Endothelial cell (in vitro differentiated cells): ENCODE data around the gene RBP2. TPM values are rescaled to one million over a fixed set of nuclear protein-coding genes. Genes with fewer than 3 reads are reported as not detected.

Experiments used
- DNase-seq: peaks from one replicate; pipeline ENCODE4 v3.0.0; 2021; ENCODE audit warnings: low spot score
- H3K27ac Mint-ChIP-seq: one replicate; pipeline ENCODE4 v1.8.0; 2021; ENCODE audit warnings: mixed read lengths, inconsistent platforms; ENCODE audit not compliant: unreplicated experiment
- H3K27me3 Mint-ChIP-seq: one replicate; pipeline ENCODE4 v1.8.0; 2021; ENCODE audit warnings: mild to moderate bottlenecking, moderate library complexity, mixed read lengths, inconsistent platforms; ENCODE audit not compliant: unreplicated experiment
- H3K36me3 Mint-ChIP-seq: one replicate; pipeline ENCODE4 v1.8.0; 2021; ENCODE audit warnings: mild to moderate bottlenecking, low read depth, mixed read lengths, inconsistent platforms; ENCODE audit not compliant: unreplicated experiment
- H3K4me1 Mint-ChIP-seq: one replicate; pipeline ENCODE4 v1.8.0; 2021; ENCODE audit warnings: mild to moderate bottlenecking, mixed read lengths, inconsistent platforms; ENCODE audit not compliant: unreplicated experiment
- H3K4me3 Mint-ChIP-seq: one replicate; pipeline ENCODE4 v1.8.0; 2021; ENCODE audit warnings: mild to moderate bottlenecking, mixed read lengths, inconsistent platforms; ENCODE audit not compliant: unreplicated experiment
- H3K9me3 Mint-ChIP-seq: one replicate; pipeline ENCODE4 v1.8.0; 2021; ENCODE audit warnings: mixed read lengths, inconsistent platforms; ENCODE audit not compliant: unreplicated experiment
- total RNA-seq: library from RNA; stranded (reverse); fragmentation: NEBNext Ultra II Directional; extraction: Animal tissue kit (Norgen Biotek cat#: 25700); gene quantifications from one replicate; pipeline ENCODE4 v1.2.1, GENCODE V29; 2021; ENCODE audit not compliant: unreplicated experiment
- TF ChIP-seq, protein P1 (sequence below): fragments of 200-600 bp; sonication (generic); IDR thresholded peaks from one replicate; pipeline ENCODE4 v1.5.0; 2021; ENCODE audit warnings: antibody characterized with exemption; ENCODE audit not compliant: unreplicated experiment

RBP2 gene
- total RNA-seq, 1 donor from 2014 or later: not detected

DNA sequence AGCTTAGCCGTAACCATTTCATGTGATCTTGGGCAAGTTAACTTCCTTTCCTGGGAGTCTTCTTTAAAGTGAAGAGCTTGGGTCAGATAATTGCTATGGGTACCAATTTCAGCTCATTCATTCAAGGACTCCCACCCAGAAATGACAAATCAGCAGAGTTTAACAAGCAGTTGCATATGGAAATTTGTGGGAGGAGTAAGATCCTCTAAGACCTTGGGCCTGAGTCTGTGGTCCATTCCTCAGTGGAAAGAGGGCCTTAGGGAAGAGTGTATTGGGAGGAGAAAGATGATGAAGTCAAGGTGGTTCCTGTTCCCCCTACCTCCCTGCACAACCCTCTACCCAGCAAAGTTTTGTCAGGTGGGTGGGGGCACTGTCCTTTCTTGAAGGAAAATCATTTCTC, 42.1 kb downstream of the RBP2 start:
- peaks cover 3% of the 10 kb centered on the region for H3K27me3 Mint-ChIP-seq
- H3K4me1 Mint-ChIP-seq: peaks cover 11% of the 10 kb centered on the region
- no peaks in the 10 kb centered on the region for H3K9me3 Mint-ChIP-seq
- no peaks in the 10 kb centered on the region for H3K36me3 Mint-ChIP-seq
- TF ChIP-seq, protein P1, sequence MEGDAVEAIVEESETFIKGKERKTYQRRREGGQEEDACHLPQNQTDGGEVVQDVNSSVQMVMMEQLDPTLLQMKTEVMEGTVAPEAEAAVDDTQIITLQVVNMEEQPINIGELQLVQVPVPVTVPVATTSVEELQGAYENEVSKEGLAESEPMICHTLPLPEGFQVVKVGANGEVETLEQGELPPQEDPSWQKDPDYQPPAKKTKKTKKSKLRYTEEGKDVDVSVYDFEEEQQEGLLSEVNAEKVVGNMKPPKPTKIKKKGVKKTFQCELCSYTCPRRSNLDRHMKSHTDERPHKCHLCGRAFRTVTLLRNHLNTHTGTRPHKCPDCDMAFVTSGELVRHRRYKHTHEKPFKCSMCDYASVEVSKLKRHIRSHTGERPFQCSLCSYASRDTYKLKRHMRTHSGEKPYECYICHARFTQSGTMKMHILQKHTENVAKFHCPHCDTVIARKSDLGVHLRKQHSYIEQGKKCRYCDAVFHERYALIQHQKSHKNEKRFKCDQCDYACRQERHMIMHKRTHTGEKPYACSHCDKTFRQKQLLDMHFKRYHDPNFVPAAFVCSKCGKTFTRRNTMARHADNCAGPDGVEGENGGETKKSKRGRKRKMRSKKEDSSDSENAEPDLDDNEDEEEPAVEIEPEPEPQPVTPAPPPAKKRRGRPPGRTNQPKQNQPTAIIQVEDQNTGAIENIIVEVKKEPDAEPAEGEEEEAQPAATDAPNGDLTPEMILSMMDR: no peak
- no peak for DNase-seq
- H3K27ac Mint-ChIP-seq: peak overlapping the region; percentile 33
- no peak overlapping the region for H3K4me3 Mint-ChIP-seq

DNA sequence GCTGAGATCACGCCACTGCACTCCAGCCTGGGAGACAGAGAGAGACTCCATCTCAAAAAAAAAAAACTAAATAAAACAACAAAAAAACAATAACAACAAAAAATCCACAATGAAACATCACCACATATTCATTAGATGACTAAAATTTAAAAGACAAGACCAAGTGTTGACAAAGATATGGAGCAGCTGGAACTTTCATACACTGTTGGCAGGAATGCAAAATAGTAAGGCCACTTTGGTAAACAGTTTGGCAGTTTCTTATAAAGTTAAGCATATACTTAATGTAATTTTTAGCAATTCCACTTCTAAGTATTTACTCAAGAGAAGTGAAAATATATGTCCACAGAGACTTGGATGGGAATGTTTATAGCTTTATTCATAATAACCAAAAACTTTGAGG, 43.2 kb downstream of the RBP2 start:
- no peak for DNase-seq
- peaks cover 4% of the 10 kb centered on the region for H3K27me3 Mint-ChIP-seq
- no peak overlapping the region for H3K4me3 Mint-ChIP-seq
- H3K36me3 Mint-ChIP-seq: no peaks in the 10 kb centered on the region
- TF ChIP-seq, protein P1: no peak
- H3K9me3 Mint-ChIP-seq: no peaks in the 10 kb centered on the region
- H3K27ac Mint-ChIP-seq: no peak overlapping the region
- H3K4me1 Mint-ChIP-seq: peaks cover 19% of the 10 kb centered on the region

DNA sequence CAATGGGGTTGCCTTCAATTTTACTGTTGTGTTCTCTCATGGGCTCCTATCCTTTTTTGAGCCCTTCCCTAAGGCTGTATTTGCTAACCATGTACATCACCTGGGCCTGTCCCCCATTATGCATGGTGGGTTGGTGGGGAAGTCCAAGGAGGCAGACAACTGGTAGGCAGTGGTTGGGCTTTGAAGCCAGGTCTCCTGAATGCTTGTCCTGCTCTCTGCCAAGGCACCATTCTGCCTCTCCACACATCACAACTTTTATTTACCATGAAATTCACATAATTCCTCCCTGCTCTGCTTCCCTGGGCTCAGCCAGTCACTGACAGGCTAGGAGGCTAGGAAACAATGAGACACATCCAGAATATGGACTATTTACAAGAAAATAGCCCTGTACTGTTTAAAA, 45.8 kb downstream of the RBP2 start:
- H3K9me3 Mint-ChIP-seq: no peaks in the 10 kb centered on the region
- no peak for DNase-seq
- no peaks in the 10 kb centered on the region for H3K36me3 Mint-ChIP-seq
- peaks cover 4% of the 10 kb centered on the region for H3K27me3 Mint-ChIP-seq
- H3K4me3 Mint-ChIP-seq: no peak overlapping the region
- TF ChIP-seq, protein P1: no peak
- peaks cover 21% of the 10 kb centered on the region for H3K4me1 Mint-ChIP-seq
- no peak overlapping the region for H3K27ac Mint-ChIP-seq

DNA sequence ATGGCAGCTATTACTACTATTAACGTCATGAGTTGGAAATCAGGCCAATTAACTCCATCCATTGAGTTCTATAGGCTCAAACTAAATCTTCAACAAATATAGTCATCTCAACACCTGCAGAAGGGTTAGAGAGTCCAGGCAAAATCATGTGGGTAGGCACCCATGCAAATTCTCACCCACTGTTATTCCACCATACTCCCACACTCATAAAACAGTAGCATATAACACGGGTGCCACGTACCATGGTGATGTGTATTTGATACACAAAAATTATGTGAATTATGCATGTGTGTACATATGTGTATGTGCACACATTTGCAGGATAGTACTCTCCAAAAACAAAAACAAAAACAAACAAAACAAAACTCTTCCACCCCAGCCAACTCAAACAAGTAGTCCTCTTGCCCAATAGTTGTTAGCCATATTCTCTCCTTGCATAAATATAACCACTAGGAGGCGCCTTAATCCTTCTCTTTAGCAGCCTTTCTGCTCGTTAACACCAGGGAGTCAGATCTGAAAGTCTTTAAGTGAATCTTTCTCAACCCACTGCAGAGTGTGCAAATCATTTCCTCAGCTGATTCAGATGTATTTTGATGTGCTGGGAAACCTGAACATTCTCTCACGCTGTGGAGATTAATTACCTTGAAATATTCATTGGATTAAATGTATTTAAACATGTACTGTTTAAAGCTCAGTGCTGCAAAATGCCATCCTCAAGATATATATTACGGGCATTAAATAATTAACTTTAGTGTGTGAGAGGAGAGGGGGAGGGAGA, 48.8 kb downstream of the RBP2 start:
- Mint-ChIP-seq H3K4me1 (peaks cover 14% of the 10 kb centered on the region), H3K27ac (no peak overlapping the region), H3K4me3 (no peak overlapping the region), H3K9me3 (no peaks in the 10 kb centered on the region), H3K36me3 (no peaks in the 10 kb centered on the region), H3K27me3 (peaks cover 1% of the 10 kb centered on the region)
- DNase-seq: peak; percentile 48
- TF ChIP-seq, protein P1: peak; percentile 80

DNA sequence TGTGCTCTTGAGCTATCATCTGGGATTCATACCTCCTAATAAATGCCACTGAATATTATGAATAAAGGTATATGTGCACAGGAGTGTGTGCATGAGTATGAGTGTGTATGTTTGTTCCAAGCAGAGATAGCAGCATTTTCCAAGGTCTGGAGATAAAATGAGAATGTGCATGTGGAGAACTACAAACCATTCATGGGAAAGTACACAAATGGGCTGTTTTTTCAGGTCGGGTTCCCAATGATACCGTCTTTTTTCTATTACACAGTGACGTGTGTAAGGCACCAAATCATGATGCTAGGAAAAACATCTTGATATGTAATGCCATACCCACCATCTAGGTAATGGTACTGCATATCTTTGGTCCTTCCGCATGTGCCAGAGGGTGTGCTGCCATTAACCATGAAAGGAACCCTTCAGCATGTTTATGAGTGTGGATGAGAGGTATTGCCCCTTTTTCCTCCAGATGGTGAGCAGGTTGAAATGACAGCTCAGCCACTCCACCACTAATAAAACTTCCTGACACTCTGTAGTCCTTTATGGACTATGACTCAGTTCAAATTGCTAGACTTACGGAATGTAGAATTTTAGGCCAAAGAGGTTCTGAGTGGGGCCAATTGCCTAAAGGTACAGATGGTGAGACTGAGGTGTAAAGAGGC, 50.4 kb downstream of the RBP2 start:
- no peak overlapping the region for H3K4me3 Mint-ChIP-seq
- DNase-seq: no peak
- TF ChIP-seq, protein P1: no peak
- H3K4me1 Mint-ChIP-seq: peaks cover 14% of the 10 kb centered on the region
- peaks cover 1% of the 10 kb centered on the region for H3K27me3 Mint-ChIP-seq
- no peak overlapping the region for H3K27ac Mint-ChIP-seq
- H3K9me3 Mint-ChIP-seq: no peaks in the 10 kb centered on the region
- no peaks in the 10 kb centered on the region for H3K36me3 Mint-ChIP-seq
